Measurements from ENCODE around the gene GAB4.

- TF ChIP-seq SPI1 (IDR thresholded peaks at IDR 0.05; ENCODE audit: low read depth, low read length) (no peak), POLR2A (IDR thresholded peaks at IDR 0.05; ENCODE audit: low read depth, low read length) (no peak), POLR2AphosphoS5 (IDR thresholded peaks at IDR 0.05; ENCODE audit: low read depth, low read length) (no peak), POU2F2 (IDR thresholded peaks at IDR 0.05; ENCODE audit: low read depth, low read length) (no peak), PAX5 (IDR thresholded peaks at IDR 0.05; ENCODE audit: insufficient read depth, low read length, severe bottlenecking) (no peak)
These were observed 39.8 kb downstream of the GAB4 start for GRCh38 chr22:16968218-16968595.

Measured in GM12891 (cell line).